Activated B cell treated with CpG ODN at 0.5 μM for 24 hours (primary cell): ENCODE measurements around the gene HOXD13. TPM values are rescaled to one million over a fixed set of nuclear protein-coding genes. Genes with fewer than 3 reads are reported as not detected.

Source experiments
- ATAC-seq: fragments of 200-7000 bp; cut with Tn5 transposase; one replicate; pipeline ENCODE4 v1.10.0; 2021; ENCODE audit warnings: low read depth, mild to moderate bottlenecking, moderate library complexity
- CTCF ChIA-PET: fragments of 350-600 bp; sonication (Branson Sonifier 250); formaldehyde crosslinking; loops from one replicate; lab custom pipeline; 2021; ENCODE audit warnings: antibody characterized with exemption; lab: Charles Lee
- POLR2A ChIA-PET: fragments of 350-600 bp; sonication (Branson Sonifier 250); formaldehyde crosslinking; loops from one replicate; lab custom pipeline; 2021; ENCODE audit warnings: antibody characterized with exemption; lab: Charles Lee
- DNase-seq: peaks from one replicate; pipeline ENCODE4 v3.0.0; 2022
- H3K27ac Mint-ChIP-seq: one replicate; pipeline ENCODE4 v1.8.0; 2020; ENCODE audit warnings: mixed read lengths
- H3K27me3 Mint-ChIP-seq: one replicate; pipeline ENCODE4 v1.8.0; 2021; ENCODE audit warnings: mixed read lengths
- H3K36me3 Mint-ChIP-seq: one replicate; pipeline ENCODE4 v1.8.0; 2021; ENCODE audit warnings: low read depth, mixed read lengths
- H3K4me1 Mint-ChIP-seq: one replicate; pipeline ENCODE4 v1.8.0; 2021; ENCODE audit warnings: mixed read lengths
- H3K4me3 Mint-ChIP-seq: one replicate; pipeline ENCODE4 v1.8.0; 2020; ENCODE audit warnings: mild to moderate bottlenecking, mixed read lengths
- H3K9me3 Mint-ChIP-seq: one replicate; pipeline ENCODE4 v1.8.0; 2020; ENCODE audit warnings: mixed read lengths
- CTCF ChIP-seq: fragments of 200-600 bp; IDR thresholded peaks from one replicate; pipeline ENCODE4 v1.8.0; 2022; ENCODE audit warnings: antibody characterized with exemption, mild to moderate bottlenecking
- intact Hi-C: fragments of 100-400 bp; cut with micrococcal nuclease; formaldehyde crosslinking; loops from one replicate; pipeline ENCODE4 v1.15.1; 2024
- total RNA-seq: library from RNA; stranded (reverse); gene quantifications from 2 replicates; pipeline ENCODE4 v1.2.3, GENCODE V29; 2022

Gene HOXD13
- total RNA-seq, 1 donor from 2014 or later, result not detected

GRCh38 chr2:176114930-176115625 is 22.6 kb downstream of the HOXD13 start:
- Mint-ChIP-seq H3K4me3 (no peak overlapping the region), H3K27me3 (peaks cover 74% of the 10 kb centered on the region), H3K36me3 (no peaks in the 10 kb centered on the region), H3K4me1 (peaks cover 6% of the 10 kb centered on the region), H3K27ac (no peak overlapping the region), H3K9me3 (no peaks in the 10 kb centered on the region)
- no peak for DNase-seq
- intact Hi-C loops, result no loop called here
- ChIA-PET CTCF (no interaction called here), POLR2A (interaction anchor here (0.5 kb wide), 1 partner anchor 858 kb away, joined by 3 read pairs; no protein-coding TSS in a partner anchor)
- no peak for ATAC-seq
- no peak for TF ChIP-seq CTCF

GRCh38 chr2:176115883-176116813 is 23.6 kb downstream of the HOXD13 start, which contains the start of gene HOXD10:
Gene HOXD10 (plus strand): TSS chr2:176116778. CDS start chr2:176116834, 56 bp downstream.
- Mint-ChIP-seq H3K4me1 (peaks cover 4% of the 10 kb centered on the region), H3K27ac (no peak within 1 kb of the TSS), H3K27me3 (peaks cover 75% of the 10 kb centered on the region), H3K9me3 (no peaks in the 10 kb centered on the region), H3K36me3 (no peaks in the 10 kb centered on the region), H3K4me3 (no peak within 1 kb of the TSS)
- no peak for TF ChIP-seq CTCF
- DNase-seq (no peak), ATAC-seq (no peak)
- intact Hi-C loops, result no loop called here
- CTCF ChIA-PET, result no interaction called here
- POLR2A ChIA-PET, result no interaction called here

DNA sequence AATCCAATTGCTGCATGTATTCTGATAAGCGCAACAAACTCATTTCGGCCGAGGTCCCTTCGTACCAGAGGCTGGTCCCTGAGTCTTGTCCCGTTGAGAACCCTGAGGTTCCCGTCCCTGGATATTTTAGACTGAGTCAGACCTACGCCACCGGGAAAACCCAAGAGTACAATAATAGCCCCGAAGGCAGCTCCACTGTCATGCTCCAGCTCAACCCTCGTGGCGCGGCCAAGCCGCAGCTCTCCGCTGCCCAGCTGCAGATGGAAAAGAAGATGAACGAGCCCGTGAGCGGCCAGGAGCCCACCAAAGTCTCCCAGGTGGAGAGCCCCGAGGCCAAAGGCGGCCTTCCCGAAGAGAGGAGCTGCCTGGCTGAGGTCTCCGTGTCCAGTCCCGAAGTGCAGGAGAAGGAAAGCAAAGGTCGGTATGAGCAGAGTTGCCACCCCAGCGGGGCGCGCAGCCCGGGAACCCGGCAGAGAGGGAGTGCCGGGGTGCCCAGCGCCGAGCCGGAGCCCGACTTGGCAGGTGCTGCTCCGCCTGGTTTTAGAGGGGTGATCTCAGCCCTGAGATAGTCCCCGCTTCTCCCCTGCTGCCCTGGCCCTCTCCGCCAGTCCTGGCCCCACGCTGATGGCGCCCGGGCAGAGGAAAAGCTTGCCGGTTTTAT is 24.8 kb downstream of the HOXD13 start:
- intact Hi-C loops, result no loop called here
- ChIA-PET CTCF (no interaction called here), POLR2A (interaction anchor here (0.6 kb wide), 1 partner anchor 1160 kb away, joined by 8 read pairs; no protein-coding TSS in a partner anchor)
- Mint-ChIP-seq H3K9me3 (no peaks in the 10 kb centered on the region), H3K4me1 (peaks cover 3% of the 10 kb centered on the region), H3K4me3 (no peak overlapping the region), H3K36me3 (no peaks in the 10 kb centered on the region), H3K27me3 (peaks cover 68% of the 10 kb centered on the region), H3K27ac (no peak overlapping the region)
- no peak for DNase-seq
- ATAC-seq, result no peak
- no peak for TF ChIP-seq CTCF

DNA sequence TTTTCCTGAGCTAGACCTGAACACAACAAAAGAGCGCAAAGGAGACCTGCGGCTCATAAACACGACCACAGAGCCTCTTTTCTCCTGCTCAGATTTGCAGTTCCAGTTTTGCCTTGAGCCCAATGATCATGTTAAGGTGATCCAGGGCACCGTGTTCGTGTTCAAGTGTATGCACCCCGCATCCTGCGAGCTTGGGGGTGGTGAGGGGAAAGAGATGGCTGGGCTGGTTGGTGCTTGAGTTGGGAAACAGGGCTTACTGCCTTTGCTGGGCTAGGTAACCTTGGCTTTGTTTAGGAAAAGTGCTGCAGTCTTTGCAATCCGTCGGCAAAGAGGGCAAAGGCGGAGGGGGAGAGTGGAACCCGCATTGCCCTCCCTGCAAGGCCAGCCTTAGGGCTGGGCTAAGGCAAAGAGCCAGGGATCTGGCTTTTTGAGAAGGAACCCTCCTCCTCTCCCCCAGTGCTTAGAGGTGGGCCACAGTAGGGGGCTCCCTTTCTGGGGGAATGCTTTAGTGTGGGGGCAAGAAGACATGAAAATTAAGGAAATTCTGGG is 25.4 kb downstream of the HOXD13 start:
- CTCF ChIA-PET, result interaction anchor here (0.6 kb wide), 1 partner anchor 9 kb away, joined by 3 read pairs; no protein-coding TSS in a partner anchor
- no peaks in the 10 kb centered on the region for H3K36me3 Mint-ChIP-seq
- H3K27ac Mint-ChIP-seq, result no peak overlapping the region
- peaks cover 5% of the 10 kb centered on the region for H3K4me1 Mint-ChIP-seq
- POLR2A ChIA-PET, result interaction anchor here (0.6 kb wide), 1 partner anchor 1159 kb away, joined by 8 read pairs; no protein-coding TSS in a partner anchor
- H3K27me3 Mint-ChIP-seq, result peaks cover 64% of the 10 kb centered on the region
- TF ChIP-seq CTCF, result no peak
- no peak for ATAC-seq
- no peak for DNase-seq
- H3K9me3 Mint-ChIP-seq, result no peaks in the 10 kb centered on the region
- no peak overlapping the region for H3K4me3 Mint-ChIP-seq
- intact Hi-C loops, result no loop called here
